ENCODE measurements around the gene PMP22. TPM values are rescaled to one million over a fixed set of nuclear protein-coding genes. Genes with fewer than 3 reads are reported as not detected.

Gene PMP22
- total RNA-seq, 1 donor from 2014 or later, result 0.93 TPM

DNA sequence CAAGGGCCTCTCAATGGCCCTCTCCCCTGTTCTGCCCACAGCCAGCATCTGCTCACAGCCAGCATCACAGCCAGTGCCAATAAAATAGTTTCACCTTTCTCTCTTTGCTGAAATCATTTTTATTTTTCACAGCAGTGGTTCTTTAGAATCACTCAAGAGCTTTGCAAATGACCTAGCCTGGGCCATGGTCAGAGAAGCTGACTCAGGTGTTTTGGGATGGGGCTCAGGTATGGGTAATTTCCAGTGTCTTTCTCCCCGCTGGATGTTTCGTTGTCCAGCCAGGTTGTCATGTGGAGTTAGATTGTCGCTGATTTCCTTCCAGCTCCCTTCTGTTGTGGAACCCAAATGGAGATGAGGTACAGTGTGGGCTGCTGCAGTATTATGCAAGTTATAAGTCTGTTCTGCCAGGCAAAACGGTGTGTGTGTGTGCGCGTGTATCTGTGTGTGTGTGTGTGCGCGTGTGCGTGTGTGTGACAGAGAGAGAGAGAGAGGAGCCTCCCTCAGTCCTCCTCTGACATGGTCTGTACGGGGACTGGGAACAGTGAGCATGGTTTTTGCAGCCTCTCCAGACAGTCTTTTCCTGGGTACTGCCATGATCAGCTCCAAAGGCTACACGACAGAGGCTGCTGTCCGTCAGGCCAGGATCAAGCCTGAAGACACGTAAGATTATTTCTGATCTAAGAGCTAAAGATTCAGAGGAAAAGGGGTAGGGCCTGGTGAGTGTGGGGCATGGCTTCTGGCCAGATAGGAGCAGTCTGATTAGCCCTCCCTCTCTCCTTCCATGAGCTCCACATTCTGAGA is 1.4 kb upstream of the PMP22 start:
- Mint-ChIP-seq H3K27me3 (peaks cover 90% of the 10 kb centered on the region), H3K9me3 (ENCODE audit: low read depth) (no peaks in the 10 kb centered on the region), H3K36me3 (ENCODE audit: insufficient read depth) (no peaks in the 10 kb centered on the region), H3K27ac (no peak overlapping the region), H3K4me3 (ENCODE audit: low read depth) (no peak overlapping the region), H3K4me1 (ENCODE audit: low read depth) (peaks cover 12% of the 10 kb centered on the region)
- TF ChIP-seq, protein P1, sequence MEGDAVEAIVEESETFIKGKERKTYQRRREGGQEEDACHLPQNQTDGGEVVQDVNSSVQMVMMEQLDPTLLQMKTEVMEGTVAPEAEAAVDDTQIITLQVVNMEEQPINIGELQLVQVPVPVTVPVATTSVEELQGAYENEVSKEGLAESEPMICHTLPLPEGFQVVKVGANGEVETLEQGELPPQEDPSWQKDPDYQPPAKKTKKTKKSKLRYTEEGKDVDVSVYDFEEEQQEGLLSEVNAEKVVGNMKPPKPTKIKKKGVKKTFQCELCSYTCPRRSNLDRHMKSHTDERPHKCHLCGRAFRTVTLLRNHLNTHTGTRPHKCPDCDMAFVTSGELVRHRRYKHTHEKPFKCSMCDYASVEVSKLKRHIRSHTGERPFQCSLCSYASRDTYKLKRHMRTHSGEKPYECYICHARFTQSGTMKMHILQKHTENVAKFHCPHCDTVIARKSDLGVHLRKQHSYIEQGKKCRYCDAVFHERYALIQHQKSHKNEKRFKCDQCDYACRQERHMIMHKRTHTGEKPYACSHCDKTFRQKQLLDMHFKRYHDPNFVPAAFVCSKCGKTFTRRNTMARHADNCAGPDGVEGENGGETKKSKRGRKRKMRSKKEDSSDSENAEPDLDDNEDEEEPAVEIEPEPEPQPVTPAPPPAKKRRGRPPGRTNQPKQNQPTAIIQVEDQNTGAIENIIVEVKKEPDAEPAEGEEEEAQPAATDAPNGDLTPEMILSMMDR (IDR thresholded peaks at IDR 0.05; ENCODE audit: unreplicated experiment), result no peak
- no peak for DNase-seq (ENCODE audit: low spot score, unreplicated experiment)

GRCh38 chr17:15264542-15264941 is 584 bp downstream of the PMP22 start:
- TF ChIP-seq, protein P1 (IDR thresholded peaks at IDR 0.05; ENCODE audit: unreplicated experiment), result no peak
- no peak overlapping the region for H3K4me3 Mint-ChIP-seq (ENCODE audit: low read depth)
- H3K36me3 Mint-ChIP-seq (ENCODE audit: insufficient read depth), result no peaks in the 10 kb centered on the region
- no peak for DNase-seq (ENCODE audit: low spot score, unreplicated experiment)
- H3K9me3 Mint-ChIP-seq (ENCODE audit: low read depth), result no peaks in the 10 kb centered on the region
- no peak overlapping the region for H3K27ac Mint-ChIP-seq
- H3K27me3 Mint-ChIP-seq, result peaks cover 95% of the 10 kb centered on the region
- peaks cover 11% of the 10 kb centered on the region for H3K4me1 Mint-ChIP-seq (ENCODE audit: low read depth)

GRCh38 chr17:15263680-15264079 is 1.4 kb downstream of the PMP22 start:
- peaks cover 96% of the 10 kb centered on the region for H3K27me3 Mint-ChIP-seq
- no peaks in the 10 kb centered on the region for H3K9me3 Mint-ChIP-seq (ENCODE audit: low read depth)
- TF ChIP-seq, protein P1 (IDR thresholded peaks at IDR 0.05; ENCODE audit: unreplicated experiment), result no peak
- DNase-seq (ENCODE audit: low spot score, unreplicated experiment), result no peak
- H3K27ac Mint-ChIP-seq, result no peak overlapping the region
- H3K4me3 Mint-ChIP-seq (ENCODE audit: low read depth), result no peak overlapping the region
- H3K4me1 Mint-ChIP-seq (ENCODE audit: low read depth), result peaks cover 5% of the 10 kb centered on the region
- H3K36me3 Mint-ChIP-seq (ENCODE audit: insufficient read depth), result no peaks in the 10 kb centered on the region

GRCh38 chr17:15263206-15263579 is 1.9 kb downstream of the PMP22 start:
- peaks cover 5% of the 10 kb centered on the region for H3K4me1 Mint-ChIP-seq (ENCODE audit: low read depth)
- no peaks in the 10 kb centered on the region for H3K36me3 Mint-ChIP-seq (ENCODE audit: insufficient read depth)
- TF ChIP-seq, protein P1 (IDR thresholded peaks at IDR 0.05; ENCODE audit: unreplicated experiment), result no peak
- H3K9me3 Mint-ChIP-seq (ENCODE audit: low read depth), result no peaks in the 10 kb centered on the region
- peaks cover 97% of the 10 kb centered on the region for H3K27me3 Mint-ChIP-seq
- H3K27ac Mint-ChIP-seq, result no peak overlapping the region
- H3K4me3 Mint-ChIP-seq (ENCODE audit: low read depth), result peak overlapping the region; percentile 54
- no peak for DNase-seq (ENCODE audit: low spot score, unreplicated experiment)

DNA sequence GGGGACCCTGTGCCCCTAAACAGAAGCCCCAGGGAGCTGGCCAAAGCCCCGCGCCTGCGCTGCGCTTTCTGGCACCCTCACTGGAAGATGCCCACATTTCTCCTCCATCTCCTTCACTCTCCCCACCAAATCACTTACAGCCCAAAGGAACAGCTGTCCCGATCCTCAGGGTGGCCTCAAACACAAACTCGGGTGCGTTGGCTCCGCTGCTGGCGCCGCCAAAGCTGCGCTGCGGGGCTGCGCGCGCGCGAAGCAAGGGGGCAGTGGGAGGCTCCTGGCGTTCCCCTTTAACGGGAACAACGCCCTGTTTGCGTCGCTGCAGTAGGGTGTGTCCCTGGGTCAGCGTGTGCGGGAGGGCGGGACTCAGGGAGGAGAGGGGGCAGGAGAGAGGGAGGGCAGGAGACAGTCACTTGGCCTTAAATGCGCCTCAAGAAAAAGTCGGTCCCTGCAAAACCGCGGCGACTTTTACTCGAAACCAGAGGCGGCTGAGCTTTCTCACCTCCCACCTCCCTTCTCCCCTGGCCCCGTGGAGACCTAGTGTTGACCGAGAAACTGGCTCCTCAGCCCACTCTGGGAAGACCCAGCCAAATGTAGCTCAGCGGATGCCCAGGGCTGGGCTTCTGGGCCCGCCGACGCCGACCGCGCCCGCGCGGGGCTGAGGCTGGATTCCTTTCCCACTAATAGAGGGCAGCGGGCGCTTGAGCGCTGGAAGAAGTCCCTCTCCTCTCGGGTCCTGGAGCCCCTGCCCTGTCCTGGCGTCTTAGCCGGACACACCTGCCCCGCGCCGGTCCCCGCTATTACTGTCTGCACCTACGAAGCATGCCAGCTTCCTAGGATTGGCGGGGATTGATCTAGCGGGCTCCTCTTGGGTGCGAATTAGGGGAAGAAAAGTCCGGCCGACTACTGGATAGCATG is 2.6 kb downstream of the PMP22 start:
- DNase-seq (ENCODE audit: low spot score, unreplicated experiment), result peak; percentile 17
- H3K27ac Mint-ChIP-seq, result no peak overlapping the region
- TF ChIP-seq, protein P1 (IDR thresholded peaks at IDR 0.05; ENCODE audit: unreplicated experiment), result no peak
- no peaks in the 10 kb centered on the region for H3K36me3 Mint-ChIP-seq (ENCODE audit: insufficient read depth)
- peaks cover 97% of the 10 kb centered on the region for H3K27me3 Mint-ChIP-seq
- no peaks in the 10 kb centered on the region for H3K9me3 Mint-ChIP-seq (ENCODE audit: low read depth)
- H3K4me3 Mint-ChIP-seq (ENCODE audit: low read depth), result peak overlapping the region; percentile 60
- H3K4me1 Mint-ChIP-seq (ENCODE audit: low read depth), result peaks cover 5% of the 10 kb centered on the region
